Mucosa of descending colon (tissue), 3 donors: Measurements from ENCODE around the gene TRAF2. TPM values are rescaled to one million over a fixed set of nuclear protein-coding genes. Genes with fewer than 3 reads are reported as not detected.
A peak's percentile ranks its signal among the peaks of the same experiment; 100 is the strongest.

Source experiments
- ATAC-seq: fragments of 200-7000 bp; cut with Tn5 transposase; one replicate; pipeline ENCODE4 v1.9.1; 2020; ENCODE audit warnings: mild to moderate bottlenecking, moderate library complexity
- DNase-seq, 3 donors: peaks; one replicate each; pipeline ENCODE4 v3.0.0-alpha.2; 2020
- H3K36me3 ChIP-seq: fragments of 200-600 bp; one replicate; pipeline ENCODE4 v1.8.0; 2021; ENCODE audit warnings: low read depth, mild to moderate bottlenecking
- H3K4me1 ChIP-seq: fragments of 200-600 bp; one replicate; pipeline ENCODE4 v1.8.0; 2021; ENCODE audit warnings: low read depth, mild to moderate bottlenecking
- H3K4me3 ChIP-seq: fragments of 200-600 bp; one replicate; pipeline ENCODE4 v1.8.0; 2021; ENCODE audit warnings: mild to moderate bottlenecking
- H3K9me3 ChIP-seq: fragments of 200-600 bp; one replicate; pipeline ENCODE4 v1.8.0; 2021; ENCODE audit warnings: mild to moderate bottlenecking
- CTCF ChIP-seq: fragments of 200-600 bp; IDR thresholded peaks from one replicate; pipeline ENCODE4 v1.8.0; 2022; ENCODE audit warnings: antibody characterized with exemption, mild to moderate bottlenecking
- intact Hi-C, 2 donors: fragments of 100-400 bp; cut with DNase I in 1 of 2; cut with micrococcal nuclease in 1 of 2; formaldehyde crosslinking; loops; one replicate each; pipeline versions ENCODE4 v1.11.0 to v1.11.1; 2022; cut with DNase I, micrococcal nuclease
- total RNA-seq, 3 donors: library from RNA; stranded (reverse); fragmentation: NEBNext Ultra II Directional in 2 of 3; extraction: Animal tissue kit (Norgen Biotek cat#: 25700) in 2 of 3; gene quantifications; one replicate each; pipeline versions ENCODE4 v1.2.1 to v1.2.4, GENCODE V29; 2021 to 2023
- donor health status: DM: no; HTN: no; CAD: no; lungs with moderate emphysema.
- donor health status: DM: no; HTN: no; CAD: no.
- donor health status: DM: no; HTN: yes; CAD: no.

Gene TRAF2
- total RNA-seq, 3 donors from 2014 or later, result 19.6 to 28.2 (median 21.1) TPM

DNA sequence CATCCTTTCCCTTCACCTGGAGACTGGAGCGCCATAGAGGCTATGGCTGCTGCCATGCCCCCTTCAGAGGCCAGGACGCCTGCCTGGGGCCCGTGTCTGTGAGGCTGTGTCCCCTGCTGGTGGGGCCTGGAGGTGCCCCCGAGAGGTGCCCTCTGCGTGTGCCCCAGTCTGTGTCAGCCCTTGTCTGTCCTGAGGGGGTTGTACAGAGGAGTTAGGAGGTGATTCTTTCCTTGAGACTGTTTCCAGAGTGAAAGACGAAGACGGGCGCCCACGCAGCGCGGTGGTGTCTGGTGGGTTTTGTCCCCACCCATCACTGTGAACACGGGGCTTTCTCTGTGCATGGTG, 24.6 kb downstream of the TRAF2 start:
- ATAC-seq, result peak; percentile 18
- intact Hi-C loops, result no loop called here
- no peaks in the 10 kb centered on the region for H3K36me3 ChIP-seq
- TF ChIP-seq CTCF, result no peak
- no peaks in the 10 kb centered on the region for H3K4me1 ChIP-seq
- no peak overlapping the region for H3K4me3 ChIP-seq
- no peaks in the 10 kb centered on the region for H3K9me3 ChIP-seq
- no peak for DNase-seq

- no peak overlapping the region for H3K4me3 ChIP-seq
- no peaks in the 10 kb centered on the region for H3K4me1 ChIP-seq
- intact Hi-C loops, result no loop called here
- no peaks in the 10 kb centered on the region for H3K36me3 ChIP-seq
- H3K9me3 ChIP-seq, result no peaks in the 10 kb centered on the region
- DNase-seq, result no peak
- no peak for ATAC-seq
- no peak for TF ChIP-seq CTCF
Observed at GRCh38 chr9:136913701-136914438, 27.6 kb downstream of the TRAF2 start.

DNA sequence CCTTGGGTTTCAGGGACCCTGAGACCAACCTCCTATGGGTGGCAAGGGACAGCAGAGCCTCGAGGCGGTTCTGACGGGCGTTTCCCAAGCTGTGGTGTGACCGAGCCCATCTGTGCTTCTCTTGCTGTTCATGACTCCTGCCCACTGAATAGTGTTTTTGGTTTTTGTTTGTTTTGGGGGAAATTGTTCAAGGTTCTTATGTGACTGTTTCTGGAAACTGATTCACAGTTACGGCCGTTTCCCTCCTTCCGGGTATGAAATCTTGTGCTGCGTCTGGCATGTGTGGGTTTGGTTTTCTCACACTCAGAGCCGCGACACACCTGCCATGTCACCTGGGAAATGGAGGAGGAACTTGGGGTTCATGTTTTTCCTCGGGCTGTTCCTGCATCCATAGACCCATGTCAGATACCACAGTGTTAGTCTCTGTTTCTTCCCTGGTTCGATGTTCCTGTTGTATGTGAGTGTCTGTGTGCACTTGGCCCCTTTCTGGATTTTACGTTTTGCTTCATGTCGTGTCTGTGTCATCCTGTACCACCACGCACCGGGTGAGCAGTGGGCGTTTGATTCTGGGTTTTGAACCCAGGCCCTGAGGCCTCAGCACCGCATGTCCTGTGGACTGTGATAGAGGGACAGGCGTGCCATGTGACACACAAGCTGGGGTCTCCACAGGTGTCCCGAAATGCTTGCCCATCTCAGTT, 29.5 kb downstream of the TRAF2 start:
- no peaks in the 10 kb centered on the region for H3K9me3 ChIP-seq
- no peak for TF ChIP-seq CTCF
- ATAC-seq (no peak), DNase-seq (no peak)
- no peaks in the 10 kb centered on the region for H3K4me1 ChIP-seq
- intact Hi-C loops, result no loop called here
- H3K36me3 ChIP-seq, result no peaks in the 10 kb centered on the region
- H3K4me3 ChIP-seq, result no peak overlapping the region

DNA sequence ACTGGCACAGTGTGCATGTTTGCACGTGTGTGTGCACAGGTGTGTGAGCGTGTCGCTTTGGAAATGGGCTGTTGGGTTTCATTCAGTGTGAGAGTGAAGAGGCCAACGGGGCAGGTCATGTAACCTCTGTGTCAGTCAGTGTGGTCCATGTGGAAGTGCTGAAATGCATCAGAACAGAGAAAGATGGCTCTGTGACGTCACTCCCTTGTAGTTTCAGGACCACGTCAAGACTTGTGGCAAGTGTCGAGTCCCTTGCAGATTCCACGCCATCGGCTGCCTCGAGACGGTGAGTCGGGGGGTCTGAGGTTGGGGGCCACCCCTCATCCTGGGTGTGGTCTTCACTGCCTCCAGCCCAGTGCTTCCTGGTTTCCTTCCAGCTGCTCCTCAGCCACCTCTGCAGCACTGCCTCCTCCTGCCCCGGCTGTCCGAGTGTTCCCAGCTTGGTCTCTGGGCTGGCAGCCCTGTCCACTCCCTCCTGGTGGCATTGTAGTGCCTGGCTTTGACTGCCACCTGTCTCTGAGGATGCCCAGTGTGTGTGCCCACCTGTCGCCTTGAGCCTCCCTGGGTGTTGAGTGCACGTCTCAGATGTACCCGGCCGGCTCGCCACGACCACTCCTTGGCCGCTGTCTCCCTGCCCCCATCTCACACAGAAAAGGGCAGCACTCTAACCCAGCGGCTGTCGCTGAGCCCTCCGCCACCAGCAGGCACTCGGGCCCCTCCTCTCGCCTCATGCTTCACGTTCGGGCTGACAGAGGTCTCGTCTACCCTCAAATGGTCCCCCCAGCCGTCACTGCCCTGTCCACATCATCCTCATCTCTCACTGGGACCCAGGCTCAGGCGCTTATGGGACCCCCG, 30.2 kb downstream of the TRAF2 start:
- DNase-seq (no peak), ATAC-seq (no peak)
- H3K4me1 ChIP-seq, result no peaks in the 10 kb centered on the region
- no peaks in the 10 kb centered on the region for H3K9me3 ChIP-seq
- no peak overlapping the region for H3K4me3 ChIP-seq
- intact Hi-C loops, result no loop called here
- H3K36me3 ChIP-seq, result no peaks in the 10 kb centered on the region
- TF ChIP-seq CTCF, result no peak

DNA sequence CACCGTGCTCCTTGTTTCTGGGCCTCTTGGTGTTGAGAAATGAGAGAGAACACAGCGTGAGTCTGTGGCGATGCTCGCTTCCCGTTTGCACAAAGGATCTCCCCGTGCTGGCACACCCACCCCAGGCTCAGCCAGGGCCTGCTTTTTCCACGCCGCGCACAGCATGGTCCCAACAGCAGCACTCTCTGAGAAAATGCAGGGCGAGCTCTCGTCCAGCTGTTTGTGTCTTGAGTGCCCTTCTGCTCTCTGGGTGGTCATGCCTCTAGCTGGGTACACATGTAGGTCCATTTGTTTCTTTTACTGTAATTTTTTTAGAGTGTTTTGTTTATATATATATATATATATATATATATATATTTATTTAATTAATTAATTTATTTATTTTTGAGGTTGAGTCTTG, 31.6 kb downstream of the TRAF2 start:
- Histone ChIP-seq H3K4me1 (no peaks in the 10 kb centered on the region), H3K9me3 (no peaks in the 10 kb centered on the region), H3K36me3 (no peaks in the 10 kb centered on the region), H3K4me3 (no peak overlapping the region)
- no peak for ATAC-seq
- no peak for TF ChIP-seq CTCF
- intact Hi-C loops, result no loop called here
- DNase-seq, result no peak
